Stomach smooth muscle (tissue), 2 donors: ENCODE results near the gene TWSG1.

Source experiments
- H3K27ac ChIP-seq: one replicate; pipeline ENCODE4 v1.7.0; 2013; ENCODE audit warnings: mild to moderate bottlenecking, low read length, inconsistent platforms
- H3K27me3 ChIP-seq, 2 donors: one replicate each; pipeline ENCODE4 v1.7.0; 2013; ENCODE audit warnings: low read length in 2 of 2; ENCODE audit not compliant: insufficient read depth in 2 of 2, control insufficient read depth in 1 of 2
- H3K36me3 ChIP-seq, 2 donors: one replicate each; pipeline ENCODE4 v1.7.0; 2013; ENCODE audit warnings: low read length in 2 of 2; ENCODE audit not compliant: control insufficient read depth in 2 of 2, insufficient read depth in 2 of 2
- H3K4me1 ChIP-seq: one replicate; pipeline ENCODE4 v1.7.0; 2013; ENCODE audit warnings: low read length; ENCODE audit not compliant: control insufficient read depth, insufficient read depth
- H3K4me3 ChIP-seq, 2 donors: one replicate each; pipeline ENCODE4 v1.7.0; 2013; ENCODE audit warnings: low read length in 2 of 2
- H3K9ac ChIP-seq, 2 donors: one replicate each; pipeline ENCODE4 v1.7.0; 2013; ENCODE audit warnings: low read length in 2 of 2, mild to moderate bottlenecking in 1 of 2
- H3K9me3 ChIP-seq, 2 donors: one replicate each; pipeline ENCODE4 v1.7.0; 2013; ENCODE audit warnings: low read length in 2 of 2; ENCODE audit not compliant: control insufficient read depth in 2 of 2
- donor health status: healthy.
- donor health status: Pancreatic carcinoma.

Gene TWSG1

DNA sequence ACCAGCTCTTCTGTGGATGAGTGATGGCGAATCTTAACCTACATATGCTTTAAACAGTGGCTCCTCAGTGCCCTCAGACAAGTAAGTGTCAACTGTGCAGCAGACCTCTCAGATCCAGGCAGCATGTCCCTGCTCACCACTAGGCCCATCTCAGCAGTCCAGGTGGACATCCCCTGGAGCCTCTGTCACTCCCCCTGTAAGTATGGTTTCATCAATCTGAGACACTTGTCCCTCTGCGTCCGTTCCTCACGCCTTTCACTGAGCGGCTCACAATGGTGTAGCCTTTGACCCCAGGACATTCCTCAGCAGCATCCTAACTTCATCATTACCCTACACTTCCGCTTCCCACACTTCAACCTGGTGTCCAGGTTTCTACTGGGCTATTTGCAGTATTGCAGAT, 71.4 kb downstream of the TWSG1 start:
- Histone ChIP-seq H3K27me3 (no peaks in the 10 kb centered on the region), H3K9me3 (no peaks in the 10 kb centered on the region), H3K9ac (no peak overlapping the region), H3K4me1 (no peaks in the 10 kb centered on the region), H3K4me3 (no peak overlapping the region), H3K36me3 (peaks cover 0 to 6% of the 10 kb centered on the region in 2 donors), H3K27ac (no peak overlapping the region)

DNA sequence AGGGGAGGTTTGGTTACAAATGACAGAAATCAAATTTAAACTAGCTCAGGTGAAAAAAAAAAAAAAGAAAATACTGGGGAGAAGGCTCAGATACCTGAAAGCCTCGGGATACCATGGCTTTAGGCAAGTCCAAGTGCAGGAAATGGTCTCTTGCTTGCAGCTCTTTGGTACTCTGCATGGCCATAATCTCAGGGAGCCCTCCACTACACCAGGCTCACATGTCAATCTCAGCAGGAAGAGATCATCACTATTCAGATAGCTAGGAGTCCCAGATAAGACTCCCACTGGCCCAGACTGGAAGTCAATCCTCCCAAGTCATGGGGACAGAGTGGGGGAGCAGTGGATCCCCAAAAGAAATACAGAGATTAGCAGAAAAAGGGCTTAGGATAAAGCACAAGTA, 75.9 kb downstream of the TWSG1 start:
- no peaks in the 10 kb centered on the region for H3K9me3 ChIP-seq
- no peaks in the 10 kb centered on the region for H3K36me3 ChIP-seq
- no peak overlapping the region for H3K27ac ChIP-seq
- H3K9ac ChIP-seq, result no peak overlapping the region
- H3K27me3 ChIP-seq, result no peaks in the 10 kb centered on the region
- no peak overlapping the region for H3K4me3 ChIP-seq
- no peaks in the 10 kb centered on the region for H3K4me1 ChIP-seq

DNA sequence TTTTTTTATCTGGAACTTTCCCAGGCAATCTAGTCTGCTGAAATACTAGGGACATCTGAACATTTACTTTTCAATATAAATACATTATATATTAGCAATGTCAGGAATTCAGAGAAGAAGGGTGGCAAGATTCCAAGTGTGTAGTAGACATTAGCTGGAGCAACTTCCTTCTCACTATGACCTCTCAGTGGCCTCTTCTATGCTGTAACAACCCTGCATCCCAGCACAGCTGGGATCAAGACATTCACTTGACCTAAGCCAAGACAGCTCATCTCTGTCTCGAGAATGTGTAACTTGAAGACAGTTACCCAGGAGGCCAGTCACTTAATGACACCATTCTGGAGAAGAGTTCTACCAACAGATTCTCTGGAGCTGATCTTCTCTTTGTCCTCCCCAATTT, 79.0 kb downstream of the TWSG1 start:
- H3K4me3 ChIP-seq, result no peak overlapping the region
- no peaks in the 10 kb centered on the region for H3K27me3 ChIP-seq
- no peak overlapping the region for H3K27ac ChIP-seq
- no peaks in the 10 kb centered on the region for H3K9me3 ChIP-seq
- H3K9ac ChIP-seq, result no peak overlapping the region
- H3K4me1 ChIP-seq, result peaks cover 8% of the 10 kb centered on the region
- no peaks in the 10 kb centered on the region for H3K36me3 ChIP-seq

DNA sequence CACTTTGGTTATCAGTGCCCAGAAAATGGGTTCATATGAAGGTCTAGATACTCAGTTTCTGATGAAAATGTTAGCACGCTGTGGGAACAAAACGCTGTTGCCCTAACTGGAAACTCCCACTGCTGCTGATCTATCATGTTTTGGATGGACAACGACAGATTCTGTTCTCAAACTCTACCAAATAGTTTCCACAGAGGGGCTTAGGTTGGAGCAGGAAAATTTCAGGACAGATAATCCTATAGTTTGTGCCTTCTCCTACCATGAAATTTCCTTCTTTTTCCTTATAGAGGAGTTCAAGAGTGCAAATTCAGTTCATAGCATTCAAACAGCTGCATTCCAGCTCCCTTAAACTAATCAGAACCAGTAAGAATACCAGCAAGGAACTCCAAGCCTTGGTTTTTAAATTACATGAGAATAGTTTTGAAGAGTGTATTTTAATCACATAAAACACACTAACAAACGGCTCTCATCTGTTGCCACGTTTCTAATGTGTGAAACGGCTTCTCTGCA, 82.0 kb downstream of the TWSG1 start:
- H3K4me3 ChIP-seq, result peak overlapping the region; percentile 50 to 68
- no peaks in the 10 kb centered on the region for H3K36me3 ChIP-seq
- H3K27ac ChIP-seq, result peak overlapping the region; percentile 53
- H3K27me3 ChIP-seq, result no peaks in the 10 kb centered on the region
- peaks cover 8% of the 10 kb centered on the region for H3K4me1 ChIP-seq
- no peaks in the 10 kb centered on the region for H3K9me3 ChIP-seq
- H3K9ac ChIP-seq, result peak overlapping the region; percentile 2 to 29

DNA sequence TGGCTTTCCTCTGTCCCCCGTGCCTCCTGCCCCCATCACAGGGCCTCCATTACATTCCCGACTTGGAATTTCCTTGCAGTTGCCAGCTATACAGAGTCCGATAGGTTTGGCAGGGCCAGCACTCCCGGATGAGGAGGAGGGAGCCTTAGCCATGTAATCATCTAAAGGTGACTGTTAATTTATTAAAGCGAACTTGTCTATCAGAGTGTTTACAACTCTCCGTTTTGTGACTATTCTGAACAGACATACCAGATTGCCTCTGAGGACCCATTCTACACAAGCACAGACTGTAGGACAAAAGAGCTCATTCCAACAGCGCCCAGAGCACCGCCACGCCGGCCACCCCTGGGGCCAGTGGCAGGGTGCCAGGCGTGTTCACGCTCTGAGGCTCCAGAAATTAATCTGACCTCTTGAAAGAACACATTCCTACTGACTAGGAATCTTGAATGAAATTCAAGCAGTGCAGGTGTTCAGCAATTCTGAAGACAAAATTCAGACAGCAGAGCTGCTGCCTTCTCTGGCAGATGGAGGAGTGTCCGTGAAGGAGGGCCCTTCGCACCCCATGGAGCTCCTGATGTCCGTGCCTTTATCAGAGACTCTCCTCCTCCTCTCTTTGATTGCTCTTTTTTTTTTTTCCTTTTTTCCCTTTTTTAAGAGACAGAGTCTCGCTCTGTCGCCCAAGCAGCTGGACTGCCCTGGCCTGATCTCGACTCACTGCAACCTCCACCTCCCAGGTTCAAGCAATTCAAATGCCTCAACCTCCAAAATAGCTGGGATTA, 82.7 kb downstream of the TWSG1 start:
- no peaks in the 10 kb centered on the region for H3K27me3 ChIP-seq
- H3K9me3 ChIP-seq, result no peaks in the 10 kb centered on the region
- H3K4me1 ChIP-seq, result peaks cover 8% of the 10 kb centered on the region
- H3K9ac ChIP-seq, result peak overlapping the region; percentile 2 to 29
- H3K27ac ChIP-seq, result peak overlapping the region; percentile 53
- H3K4me3 ChIP-seq, result peak overlapping the region; percentile 50 to 68
- no peaks in the 10 kb centered on the region for H3K36me3 ChIP-seq

DNA sequence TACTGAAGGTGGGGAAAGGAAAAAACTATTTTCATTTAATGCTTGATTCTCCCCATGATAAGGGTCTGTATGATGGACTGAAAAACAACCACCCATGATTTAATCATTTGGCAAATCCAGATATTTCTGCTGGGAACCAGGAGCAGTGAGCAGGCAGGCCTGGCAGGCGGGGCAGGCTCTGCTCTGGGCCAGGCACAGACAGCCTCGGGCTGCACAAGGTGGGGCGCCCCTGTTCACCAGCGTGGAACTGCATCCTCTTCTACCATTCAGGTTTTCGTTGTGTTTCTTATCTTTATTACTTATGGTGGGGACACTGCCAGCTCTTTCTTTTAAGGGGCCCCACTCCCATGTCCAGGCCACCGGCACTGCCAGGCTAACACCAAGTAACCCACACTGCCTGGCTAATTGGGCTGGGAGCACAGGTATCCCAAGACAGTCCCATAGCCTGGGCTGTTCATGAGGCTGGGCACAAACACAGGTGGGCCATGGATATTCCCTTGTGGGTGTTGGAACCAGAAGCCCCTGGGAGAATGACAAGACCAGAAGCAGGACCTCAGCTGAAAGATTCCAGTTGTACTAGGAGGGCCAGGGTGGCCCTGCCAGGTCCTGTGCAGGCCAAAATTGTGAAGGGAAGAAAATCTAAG, 83.6 kb downstream of the TWSG1 start:
- Histone ChIP-seq H3K4me1 (peaks cover 8% of the 10 kb centered on the region), H3K9ac (no peak overlapping the region), H3K27ac (no peak overlapping the region), H3K27me3 (no peaks in the 10 kb centered on the region), H3K4me3 (no peak overlapping the region), H3K9me3 (no peaks in the 10 kb centered on the region), H3K36me3 (no peaks in the 10 kb centered on the region)

DNA sequence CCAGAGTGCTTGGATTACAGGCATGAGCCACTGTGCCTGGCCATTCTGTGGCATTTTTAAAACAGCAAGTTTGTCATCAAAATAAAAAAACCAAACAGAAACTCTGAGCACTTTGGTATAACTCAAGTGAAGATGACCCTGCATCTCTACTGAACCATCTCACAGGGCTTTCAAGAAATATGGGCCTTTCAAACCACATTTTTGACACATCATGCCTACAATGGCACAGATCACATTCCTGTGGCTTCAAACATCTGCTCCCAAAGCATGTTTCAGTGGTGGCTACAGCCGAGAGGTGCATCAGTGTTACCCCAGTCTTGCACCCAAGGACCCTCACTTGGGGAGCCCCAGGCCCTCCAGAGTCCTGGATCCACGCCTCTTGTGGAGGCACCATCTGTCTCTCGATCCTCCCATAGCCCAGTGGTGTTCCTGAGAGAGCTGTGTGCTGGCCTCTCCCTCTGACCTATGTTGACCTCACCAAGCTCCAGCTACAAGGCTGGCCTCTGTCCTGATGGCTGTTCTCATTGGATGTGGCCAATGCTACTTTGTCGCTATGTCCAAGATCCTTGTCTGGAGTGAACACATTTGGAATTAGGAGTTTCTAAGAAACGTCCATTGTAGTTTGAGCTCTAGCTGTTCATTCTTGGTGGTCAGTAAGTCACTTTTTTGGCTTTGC, 85.5 kb downstream of the TWSG1 start:
- Histone ChIP-seq H3K4me1 (peaks cover 8% of the 10 kb centered on the region), H3K9me3 (no peaks in the 10 kb centered on the region), H3K27me3 (no peaks in the 10 kb centered on the region), H3K9ac (no peak overlapping the region), H3K36me3 (no peaks in the 10 kb centered on the region), H3K4me3 (no peak overlapping the region), H3K27ac (no peak overlapping the region)

GRCh38 chr18:9421096-9421900, 86.7 kb downstream of the TWSG1 start:
- Histone ChIP-seq H3K27me3 (no peaks in the 10 kb centered on the region), H3K4me1 (peaks cover 8% of the 10 kb centered on the region), H3K27ac (no peak overlapping the region)

DNA sequence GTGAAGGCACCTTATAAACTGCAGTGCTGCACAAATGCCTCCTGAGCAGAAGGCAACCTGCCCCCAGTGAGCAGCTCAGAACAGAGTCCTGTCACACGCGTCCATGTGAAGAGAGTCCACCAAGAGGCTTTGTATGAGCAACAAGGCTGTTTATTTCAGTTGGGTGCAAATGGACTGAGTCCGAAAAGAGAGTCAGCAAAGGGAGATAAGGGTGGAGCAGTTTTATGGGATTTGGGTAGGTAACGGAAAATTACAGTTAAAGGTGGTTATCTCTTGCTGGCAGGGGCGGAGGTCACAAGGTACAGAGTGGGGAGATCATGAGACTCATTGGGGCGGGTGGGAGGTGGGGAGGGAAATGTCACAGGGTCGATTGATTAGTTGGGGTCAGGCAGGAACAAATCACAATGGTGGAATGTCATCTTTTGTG, 87.3 kb downstream of the TWSG1 start:
- no peak overlapping the region for H3K27ac ChIP-seq

More at GRCh38 chr18:9421096-9421900, 86.7 kb downstream of the TWSG1 start:
- H3K9ac ChIP-seq, result no peak overlapping the region
- no peaks in the 10 kb centered on the region for H3K9me3 ChIP-seq
- H3K36me3 ChIP-seq, result no peaks in the 10 kb centered on the region
- no peak overlapping the region for H3K4me3 ChIP-seq

GRCh38 chr18:9422816-9423519, 88.4 kb downstream of the TWSG1 start:
- Histone ChIP-seq H3K9me3 (no peaks in the 10 kb centered on the region), H3K4me3 (no peak overlapping the region), H3K9ac (no peak overlapping the region), H3K27ac (no peak overlapping the region), H3K27me3 (no peaks in the 10 kb centered on the region), H3K4me1 (no peaks in the 10 kb centered on the region), H3K36me3 (no peaks in the 10 kb centered on the region)

More for the DNA sequence above, 87.3 kb downstream of the TWSG1 start:
- H3K36me3 ChIP-seq, result no peaks in the 10 kb centered on the region
- no peak overlapping the region for H3K9ac ChIP-seq
- peaks cover 4% of the 10 kb centered on the region for H3K4me1 ChIP-seq
- H3K4me3 ChIP-seq, result no peak overlapping the region
- no peaks in the 10 kb centered on the region for H3K27me3 ChIP-seq
- H3K9me3 ChIP-seq, result no peaks in the 10 kb centered on the region
